ENCODE results near the gene MS4A6A.
"Not testable (repeated sequence)": the region's sequence is repeated elsewhere in the genome, so short reads cannot be mapped to it uniquely, and the experiment has no call there.

Gene MS4A6A

GRCh38 chr11:60211206-60211605, 28.3 kb upstream of the MS4A6A start:
- Mint-ChIP-seq H3K9me3 (no peaks in the 10 kb centered on the region), H3K4me3 (no peak overlapping the region), H3K27me3 (ENCODE audit: low read depth) (peaks cover 3% of the 10 kb centered on the region), H3K36me3 (ENCODE audit: low read depth) (no peaks in the 10 kb centered on the region), H3K4me1 (no peaks in the 10 kb centered on the region), H3K27ac (no peak overlapping the region)
- TF ChIP-seq CTCF (IDR thresholded peaks at IDR 0.05; ENCODE audit: unreplicated experiment in 3 of 3) = no peak

- TF ChIP-seq CTCF (IDR thresholded peaks at IDR 0.05; ENCODE audit: unreplicated experiment in 3 of 3) = no peak
- Mint-ChIP-seq H3K27ac (no peak overlapping the region), H3K4me1 (no peaks in the 10 kb centered on the region), H3K4me3 (no peak overlapping the region), H3K9me3 (no peaks in the 10 kb centered on the region), H3K27me3 (ENCODE audit: low read depth) (peaks cover 3% of the 10 kb centered on the region), H3K36me3 (ENCODE audit: low read depth) (no peaks in the 10 kb centered on the region)
Observed at GRCh38 chr11:60209977-60210376, 27.1 kb upstream of the MS4A6A start.

- Mint-ChIP-seq H3K36me3 (ENCODE audit: low read depth) (no peaks in the 10 kb centered on the region), H3K4me1 (no peaks in the 10 kb centered on the region), H3K9me3 (no peaks in the 10 kb centered on the region), H3K27ac (no peak overlapping the region), H3K4me3 (no peak overlapping the region), H3K27me3 (ENCODE audit: low read depth) (peaks cover 3% of the 10 kb centered on the region)
- TF ChIP-seq CTCF (IDR thresholded peaks at IDR 0.05; ENCODE audit: unreplicated experiment in 3 of 3) = no peak
Observed at GRCh38 chr11:60208951-60209350, 26.1 kb upstream of the MS4A6A start.

GRCh38 chr11:60208146-60208895, 25.4 kb upstream of the MS4A6A start:
- H3K36me3 Mint-ChIP-seq (ENCODE audit: low read depth) = no peaks in the 10 kb centered on the region

GRCh38 chr11:60206616-60207015, 23.7 kb upstream of the MS4A6A start:
- Mint-ChIP-seq H3K27me3 (ENCODE audit: low read depth) (peaks cover 3% of the 10 kb centered on the region), H3K9me3 (no peaks in the 10 kb centered on the region), H3K36me3 (ENCODE audit: low read depth) (no peaks in the 10 kb centered on the region), H3K4me3 (no peak overlapping the region), H3K4me1 (no peaks in the 10 kb centered on the region), H3K27ac (no peak overlapping the region)
- TF ChIP-seq CTCF (IDR thresholded peaks at IDR 0.05; ENCODE audit: unreplicated experiment in 3 of 3) = no peak

More at GRCh38 chr11:60208146-60208895, 25.4 kb upstream of the MS4A6A start:
- H3K4me1 Mint-ChIP-seq = no peaks in the 10 kb centered on the region
- no peak overlapping the region for H3K4me3 Mint-ChIP-seq
- H3K9me3 Mint-ChIP-seq = no peaks in the 10 kb centered on the region
- peaks cover 3% of the 10 kb centered on the region for H3K27me3 Mint-ChIP-seq (ENCODE audit: low read depth)
- no peak overlapping the region for H3K27ac Mint-ChIP-seq
- no peak for TF ChIP-seq CTCF (IDR thresholded peaks at IDR 0.05; ENCODE audit: unreplicated experiment in 3 of 3)

GRCh38 chr11:60204922-60205321, 22.0 kb upstream of the MS4A6A start:
- Mint-ChIP-seq H3K27ac (no peak overlapping the region), H3K9me3 (no peaks in the 10 kb centered on the region), H3K36me3 (ENCODE audit: low read depth) (no peaks in the 10 kb centered on the region), H3K4me3 (no peak overlapping the region), H3K4me1 (no peaks in the 10 kb centered on the region), H3K27me3 (ENCODE audit: low read depth) (peaks cover 3% of the 10 kb centered on the region)
- no peak for TF ChIP-seq CTCF (IDR thresholded peaks at IDR 0.05; ENCODE audit: unreplicated experiment in 3 of 3)

GRCh38 chr11:60201334-60201733, 18.5 kb upstream of the MS4A6A start:
- H3K27ac Mint-ChIP-seq; H3K36me3 Mint-ChIP-seq (ENCODE audit: low read depth); H3K4me1 Mint-ChIP-seq; H3K4me3 Mint-ChIP-seq; H3K9me3 Mint-ChIP-seq; H3K27me3 Mint-ChIP-seq (ENCODE audit: low read depth): not testable (repeated sequence)
